ENCODE results near the gene SLC35E1. TPM values are rescaled to one million over a fixed set of nuclear protein-coding genes. Genes with fewer than 3 reads are reported as not detected.

The SLC35E1 gene
- total RNA-seq, 1 experiment from 2014 or later: 49.1 TPM

DNA sequence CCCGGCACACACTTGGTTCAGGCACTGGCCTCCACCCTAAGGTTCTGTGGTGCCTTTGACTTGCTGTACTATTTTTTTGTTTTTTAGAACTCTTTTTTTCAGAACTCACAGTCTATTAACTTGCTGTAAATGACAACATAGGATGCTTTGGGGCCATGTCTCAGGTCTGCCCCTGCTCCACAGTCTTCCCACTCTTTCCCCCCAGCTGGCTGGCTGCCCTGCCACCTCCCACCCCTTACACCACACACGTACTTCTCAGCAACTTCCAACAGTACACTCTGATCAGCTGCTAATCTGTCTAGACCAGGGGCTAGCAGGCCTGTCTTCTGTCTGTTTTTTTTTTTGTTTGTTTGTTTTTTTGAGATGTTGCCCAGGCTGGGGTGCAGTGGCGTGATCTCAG lies 67.9 kb downstream of the SLC35E1 start:
- peaks cover 11% of the 10 kb centered on the region; the same call in 1 of the 2 replicates for H3K79me2 ChIP-seq (ENCODE audit: insufficient read depth, low read length)
- H3K9me3 ChIP-seq (ENCODE audit: control insufficient read depth in 1 of 2, insufficient read depth in 1 of 2, low read depth in 1 of 2, low read length in 2 of 2): no peaks in the 10 kb centered on the region
- no peaks in the 10 kb centered on the region for H4K20me1 ChIP-seq (ENCODE audit: insufficient read depth)
- DNase-seq (ENCODE audit: low read depth, low spot score) (no peak), ATAC-seq (no peak)
- H3K9ac ChIP-seq (ENCODE audit: low read length): no peak overlapping the region
- RAD21 ChIA-PET (ENCODE audit: low non-redundant PET in 1 of 2, low total read pairs in 2 of 2, uncharacterized antibody in 2 of 2, unreplicated experiment in 2 of 2): no interaction called here
- intact Hi-C loops (cut with micrococcal nuclease): no loop called here
- no peak overlapping the region for H3K4me2 ChIP-seq (ENCODE audit: low read length)
- POLR2A ChIA-PET: no interaction called here
- no peak overlapping the region for H3K4me3 ChIP-seq (replicated peaks in 1 of 2; ENCODE audit: low read depth in 1 of 2, low read length in 2 of 2)
- peaks cover 0 to 5% of the 10 kb centered on the region in 2 experiments; a peak in 2 of 4 replicates for H3K4me1 ChIP-seq (ENCODE audit: control insufficient read depth in 1 of 2, insufficient read depth in 2 of 2, low read length in 2 of 2)
- H3K27me3 ChIP-seq (ENCODE audit: insufficient read depth, low read length): no peaks in the 10 kb centered on the region
- no peak overlapping the region for H3K27ac ChIP-seq (ENCODE audit: low read depth, low read length)
- TF ChIP-seq FOSL1 (IDR thresholded peaks at IDR 0.05; ENCODE audit: low read depth): no peak
- no peak for TF ChIP-seq EZH2phosphoT487 (IDR thresholded peaks at IDR 0.05; ENCODE audit: borderline replicate concordance)
- TF ChIP-seq SP1 (IDR thresholded peaks at IDR 0.05; ENCODE audit: low read depth): no peak
- no peak for TF ChIP-seq ELF1 (IDR thresholded peaks at IDR 0.05; ENCODE audit: borderline replicate concordance, low read depth)
- TF ChIP-seq CEBPB (IDR thresholded peaks at IDR 0.05; ENCODE audit: low read depth): no peak
- no peak for TF ChIP-seq CBX3 (IDR thresholded peaks at IDR 0.05; ENCODE audit: low read depth)
- TF ChIP-seq, protein P1, sequence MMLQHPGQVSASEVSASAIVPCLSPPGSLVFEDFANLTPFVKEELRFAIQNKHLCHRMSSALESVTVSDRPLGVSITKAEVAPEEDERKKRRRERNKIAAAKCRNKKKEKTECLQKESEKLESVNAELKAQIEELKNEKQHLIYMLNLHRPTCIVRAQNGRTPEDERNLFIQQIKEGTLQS (IDR thresholded peaks at IDR 0.05): no peak
- no peak for TF ChIP-seq EZH2 (IDR thresholded peaks at IDR 0.05)
- TF ChIP-seq SIN3A (IDR thresholded peaks at IDR 0.05; ENCODE audit: low read depth): no peak
- TF ChIP-seq, protein P2, sequence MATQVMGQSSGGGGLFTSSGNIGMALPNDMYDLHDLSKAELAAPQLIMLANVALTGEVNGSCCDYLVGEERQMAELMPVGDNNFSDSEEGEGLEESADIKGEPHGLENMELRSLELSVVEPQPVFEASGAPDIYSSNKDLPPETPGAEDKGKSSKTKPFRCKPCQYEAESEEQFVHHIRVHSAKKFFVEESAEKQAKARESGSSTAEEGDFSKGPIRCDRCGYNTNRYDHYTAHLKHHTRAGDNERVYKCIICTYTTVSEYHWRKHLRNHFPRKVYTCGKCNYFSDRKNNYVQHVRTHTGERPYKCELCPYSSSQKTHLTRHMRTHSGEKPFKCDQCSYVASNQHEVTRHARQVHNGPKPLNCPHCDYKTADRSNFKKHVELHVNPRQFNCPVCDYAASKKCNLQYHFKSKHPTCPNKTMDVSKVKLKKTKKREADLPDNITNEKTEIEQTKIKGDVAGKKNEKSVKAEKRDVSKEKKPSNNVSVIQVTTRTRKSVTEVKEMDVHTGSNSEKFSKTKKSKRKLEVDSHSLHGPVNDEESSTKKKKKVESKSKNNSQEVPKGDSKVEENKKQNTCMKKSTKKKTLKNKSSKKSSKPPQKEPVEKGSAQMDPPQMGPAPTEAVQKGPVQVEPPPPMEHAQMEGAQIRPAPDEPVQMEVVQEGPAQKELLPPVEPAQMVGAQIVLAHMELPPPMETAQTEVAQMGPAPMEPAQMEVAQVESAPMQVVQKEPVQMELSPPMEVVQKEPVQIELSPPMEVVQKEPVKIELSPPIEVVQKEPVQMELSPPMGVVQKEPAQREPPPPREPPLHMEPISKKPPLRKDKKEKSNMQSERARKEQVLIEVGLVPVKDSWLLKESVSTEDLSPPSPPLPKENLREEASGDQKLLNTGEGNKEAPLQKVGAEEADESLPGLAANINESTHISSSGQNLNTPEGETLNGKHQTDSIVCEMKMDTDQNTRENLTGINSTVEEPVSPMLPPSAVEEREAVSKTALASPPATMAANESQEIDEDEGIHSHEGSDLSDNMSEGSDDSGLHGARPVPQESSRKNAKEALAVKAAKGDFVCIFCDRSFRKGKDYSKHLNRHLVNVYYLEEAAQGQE (IDR thresholded peaks at IDR 0.05; ENCODE audit: low read depth): no peak
- no peak for TF ChIP-seq YY1 (IDR thresholded peaks at IDR 0.05; ENCODE audit: extremely low read depth, insufficient replicate concordance, low read depth, low read length)
- no peak for TF ChIP-seq ZFX (IDR thresholded peaks at IDR 0.05)
- TF ChIP-seq POLR2AphosphoS5 (IDR thresholded peaks at IDR 0.05; ENCODE audit: low read depth, low read length): no peak
- no peak overlapping the region for H2AFZ ChIP-seq (ENCODE audit: low read depth, low read length, poor library complexity, severe bottlenecking)
- no TSS peak for BruUV-seq (replicated peaks)
- CTCF ChIA-PET: no interaction called here
- H3K36me3 ChIP-seq (ENCODE audit: control insufficient read depth in 1 of 2, insufficient read depth in 2 of 2, low read length in 2 of 2): peaks cover 4 to 6% of the 10 kb centered on the region in 2 experiments; a peak in 2 of 4 replicates
- H3K9me2 ChIP-seq (ENCODE audit: insufficient read depth): no peaks in the 10 kb centered on the region

Other genes with a start within 250 kb of the SLC35E1 start
- 39.4 TPM for gene KLF2, start 247.6 kb downstream of the SLC35E1 start, total RNA-seq (2021; ENCODE audit: unreplicated experiment)
- gene EPS15L1, start 100.4 kb downstream of the SLC35E1 start, total RNA-seq (2021; ENCODE audit: unreplicated experiment): 37.7 TPM
- not detected for gene CALR3, start 76.2 kb downstream of the SLC35E1 start, total RNA-seq (2021; ENCODE audit: unreplicated experiment)
- gene C19orf44, start 76.0 kb downstream of the SLC35E1 start, total RNA-seq (2021; ENCODE audit: unreplicated experiment): 6.8 TPM
- 65.8 TPM for gene CHERP, start 30.0 kb downstream of the SLC35E1 start, total RNA-seq (2021; ENCODE audit: unreplicated experiment)
- 13.3 TPM for gene MED26, start 55.8 kb upstream of the SLC35E1 start, total RNA-seq (2021; ENCODE audit: unreplicated experiment)
- 66.4 TPM for gene SMIM7, start 87.7 kb upstream of the SLC35E1 start, total RNA-seq (2021; ENCODE audit: unreplicated experiment)
- gene TMEM38A, start 88.7 kb upstream of the SLC35E1 start, total RNA-seq (2021; ENCODE audit: unreplicated experiment): 9.0 TPM
- 0.22 TPM for gene NWD1, start 147.4 kb upstream of the SLC35E1 start, total RNA-seq (2021; ENCODE audit: unreplicated experiment)